Mucosa of descending colon (tissue), 3 donors: ENCODE data around the gene TCERG1. TPM values are rescaled to one million over a fixed set of nuclear protein-coding genes. Genes with fewer than 3 reads are reported as not detected.
A peak's percentile ranks its signal among the peaks of the same experiment; 100 is the strongest.

Experiments used
- ATAC-seq: fragments of 200-7000 bp; cut with Tn5 transposase; one replicate; pipeline ENCODE4 v1.9.1; 2020; ENCODE audit warnings: mild to moderate bottlenecking, moderate library complexity
- DNase-seq, 3 donors: peaks; one replicate each; pipeline ENCODE4 v3.0.0-alpha.2; 2020
- H3K36me3 ChIP-seq: fragments of 200-600 bp; one replicate; pipeline ENCODE4 v1.8.0; 2021; ENCODE audit warnings: low read depth, mild to moderate bottlenecking
- H3K4me1 ChIP-seq: fragments of 200-600 bp; one replicate; pipeline ENCODE4 v1.8.0; 2021; ENCODE audit warnings: low read depth, mild to moderate bottlenecking
- H3K4me3 ChIP-seq: fragments of 200-600 bp; one replicate; pipeline ENCODE4 v1.8.0; 2021; ENCODE audit warnings: mild to moderate bottlenecking
- H3K9me3 ChIP-seq: fragments of 200-600 bp; one replicate; pipeline ENCODE4 v1.8.0; 2021; ENCODE audit warnings: mild to moderate bottlenecking
- intact Hi-C, 2 donors: fragments of 100-400 bp; cut with DNase I in 1 of 2; cut with micrococcal nuclease in 1 of 2; formaldehyde crosslinking; loops; one replicate each; pipeline versions ENCODE4 v1.11.0 to v1.11.1; 2022; cut with DNase I, micrococcal nuclease
- total RNA-seq, 3 donors: library from RNA; stranded (reverse); fragmentation: NEBNext Ultra II Directional in 2 of 3; extraction: Animal tissue kit (Norgen Biotek cat#: 25700) in 2 of 3; gene quantifications; one replicate each; pipeline versions ENCODE4 v1.2.1 to v1.2.4, GENCODE V29; 2021 to 2023
- TF ChIP-seq, protein P1 (sequence below): fragments of 200-600 bp; IDR thresholded peaks from one replicate; pipeline ENCODE4 v1.8.0; 2022; ENCODE audit warnings: antibody characterized with exemption, mild to moderate bottlenecking
- donor health status: DM: no; HTN: no; CAD: no; lungs with moderate emphysema.
- donor health status: DM: no; HTN: no; CAD: no.
- donor health status: DM: no; HTN: yes; CAD: no.

The TCERG1 gene
- total RNA-seq, 3 donors from 2014 or later: 44.3 to 63.8 (median 55.4) TPM

DNA sequence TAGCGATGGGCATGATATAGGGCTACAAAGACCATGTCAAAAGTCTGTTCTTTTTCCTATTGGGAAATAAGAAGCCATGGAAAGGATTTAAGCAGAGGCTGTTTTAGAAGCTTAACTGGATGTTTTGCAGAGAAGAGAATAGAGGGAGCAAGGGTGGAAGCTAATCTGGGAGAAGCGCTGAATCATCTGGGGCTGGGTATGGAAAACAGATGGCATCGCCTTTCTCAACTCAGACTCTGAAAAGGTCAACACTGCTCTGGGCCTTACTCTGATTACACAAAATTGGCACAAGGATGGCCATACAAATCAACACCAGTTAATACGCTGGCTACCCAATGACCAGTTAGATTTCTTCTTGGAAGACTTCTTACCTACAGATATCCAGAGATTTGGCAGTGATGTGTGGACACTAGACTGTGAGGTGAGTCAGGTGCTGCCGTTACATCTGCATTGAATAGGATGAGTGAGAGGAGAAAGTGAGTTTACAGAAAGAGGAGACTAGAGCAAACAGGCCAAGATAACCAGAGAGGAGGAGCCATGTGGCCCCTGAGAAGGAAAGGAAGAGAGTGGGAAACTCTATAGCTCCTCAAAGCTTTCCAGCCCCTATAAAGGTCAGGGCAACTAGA is 6.2 kb upstream of the TCERG1 start:
- ATAC-seq (no peak), DNase-seq (no peak)
- H3K4me3 ChIP-seq: no peak overlapping the region
- no peaks in the 10 kb centered on the region for H3K4me1 ChIP-seq
- TF ChIP-seq, protein P1, sequence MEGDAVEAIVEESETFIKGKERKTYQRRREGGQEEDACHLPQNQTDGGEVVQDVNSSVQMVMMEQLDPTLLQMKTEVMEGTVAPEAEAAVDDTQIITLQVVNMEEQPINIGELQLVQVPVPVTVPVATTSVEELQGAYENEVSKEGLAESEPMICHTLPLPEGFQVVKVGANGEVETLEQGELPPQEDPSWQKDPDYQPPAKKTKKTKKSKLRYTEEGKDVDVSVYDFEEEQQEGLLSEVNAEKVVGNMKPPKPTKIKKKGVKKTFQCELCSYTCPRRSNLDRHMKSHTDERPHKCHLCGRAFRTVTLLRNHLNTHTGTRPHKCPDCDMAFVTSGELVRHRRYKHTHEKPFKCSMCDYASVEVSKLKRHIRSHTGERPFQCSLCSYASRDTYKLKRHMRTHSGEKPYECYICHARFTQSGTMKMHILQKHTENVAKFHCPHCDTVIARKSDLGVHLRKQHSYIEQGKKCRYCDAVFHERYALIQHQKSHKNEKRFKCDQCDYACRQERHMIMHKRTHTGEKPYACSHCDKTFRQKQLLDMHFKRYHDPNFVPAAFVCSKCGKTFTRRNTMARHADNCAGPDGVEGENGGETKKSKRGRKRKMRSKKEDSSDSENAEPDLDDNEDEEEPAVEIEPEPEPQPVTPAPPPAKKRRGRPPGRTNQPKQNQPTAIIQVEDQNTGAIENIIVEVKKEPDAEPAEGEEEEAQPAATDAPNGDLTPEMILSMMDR: no peak
- intact Hi-C loops: no loop called here
- no peaks in the 10 kb centered on the region for H3K9me3 ChIP-seq
- no peaks in the 10 kb centered on the region for H3K36me3 ChIP-seq

DNA sequence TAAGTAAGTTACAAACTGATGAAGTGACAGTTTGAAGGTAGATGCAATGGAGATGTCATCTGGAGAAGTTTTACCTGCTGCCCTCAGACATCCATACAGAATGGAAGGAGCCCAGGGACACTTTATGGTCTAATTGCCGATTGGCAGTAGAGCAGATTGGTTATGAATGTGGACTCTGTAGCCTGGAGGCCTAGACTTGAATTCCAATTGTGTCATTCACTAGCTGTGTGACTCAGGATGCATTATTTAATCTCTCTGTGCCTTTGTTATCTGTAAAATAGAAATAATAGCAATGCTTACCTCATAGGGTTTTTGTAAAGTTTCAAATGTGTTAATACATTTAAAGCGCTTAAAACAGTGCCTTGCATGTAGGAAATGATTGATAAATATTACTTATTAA is 5.2 kb upstream of the TCERG1 start:
- H3K36me3 ChIP-seq: peaks cover 2% of the 10 kb centered on the region
- H3K4me3 ChIP-seq: no peak overlapping the region
- DNase-seq: no peak
- ATAC-seq: no peak
- no peaks in the 10 kb centered on the region for H3K9me3 ChIP-seq
- no peaks in the 10 kb centered on the region for H3K4me1 ChIP-seq
- TF ChIP-seq, protein P1: no peak
- intact Hi-C loops: no loop called here

GRCh38 chr5:146447734-146448380 is 724 bp downstream of the TCERG1 start:
- TF ChIP-seq, protein P1: no peak
- DNase-seq: peak in 1 of 3 donors; percentile 42
- peak; percentile 48 for ATAC-seq
- Histone ChIP-seq H3K4me1 (peaks cover 34% of the 10 kb centered on the region), H3K4me3 (peak overlapping the region; percentile 99), H3K36me3 (peaks cover 4% of the 10 kb centered on the region), H3K9me3 (no peaks in the 10 kb centered on the region)
- intact Hi-C loops: no loop called here

DNA sequence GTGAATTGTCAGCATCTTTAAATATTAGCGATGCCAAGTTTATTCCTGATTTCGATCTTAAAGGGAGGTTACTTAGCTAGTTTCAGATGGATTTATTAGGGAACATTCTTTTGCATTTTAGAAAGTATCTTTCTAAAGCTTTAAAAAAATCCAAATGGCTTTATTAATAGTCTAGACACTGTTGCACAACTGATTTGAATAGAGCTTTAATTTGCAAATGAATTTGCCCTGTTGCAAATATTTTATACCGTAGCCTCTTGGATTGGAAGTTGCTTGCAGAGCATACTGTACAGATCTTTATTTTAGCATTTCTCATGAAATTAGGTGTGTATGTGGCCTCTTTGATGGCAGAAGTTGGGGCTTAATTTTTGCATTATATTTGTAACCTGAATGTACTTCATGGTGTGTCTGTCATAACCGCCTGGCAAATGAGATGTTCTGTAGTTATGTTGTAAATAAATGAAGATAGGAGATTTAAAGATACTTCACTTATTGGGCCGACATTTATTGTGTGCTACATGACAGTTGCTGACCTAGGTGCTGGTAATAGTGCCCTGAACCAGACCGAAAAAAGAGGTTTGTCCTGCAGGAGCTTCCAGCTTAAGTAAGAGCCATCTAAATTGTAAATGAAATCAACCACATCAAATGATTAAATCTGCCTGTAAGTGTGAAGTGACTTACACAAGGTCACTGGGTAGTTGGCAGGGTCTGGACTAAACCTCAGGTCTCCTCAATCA is 1.8 kb downstream of the TCERG1 start:
- no peak overlapping the region for H3K4me3 ChIP-seq
- peaks cover 34% of the 10 kb centered on the region for H3K4me1 ChIP-seq
- DNase-seq: no peak
- ATAC-seq: no peak
- no peaks in the 10 kb centered on the region for H3K9me3 ChIP-seq
- TF ChIP-seq, protein P1: no peak
- peaks cover 4% of the 10 kb centered on the region for H3K36me3 ChIP-seq
- intact Hi-C loops: no loop called here

DNA sequence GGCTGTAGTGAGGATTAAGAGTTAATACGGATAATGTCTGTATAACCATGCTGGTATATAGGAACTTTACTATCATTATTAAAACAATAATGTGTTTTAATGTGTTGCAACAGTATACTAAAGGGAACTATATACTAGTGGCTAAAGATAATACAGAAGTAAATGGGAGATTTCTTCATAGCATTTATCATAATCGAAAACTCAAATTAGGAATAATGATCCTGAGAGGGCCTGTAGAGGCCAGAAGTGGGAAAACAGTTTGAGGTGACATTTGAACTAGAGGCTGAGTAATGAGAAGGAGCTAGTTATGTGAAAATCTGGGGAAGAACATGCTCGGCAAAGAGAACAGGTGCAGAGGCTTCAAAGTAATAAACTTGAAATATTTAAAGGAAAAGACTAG is 2.9 kb downstream of the TCERG1 start:
- peaks cover 4% of the 10 kb centered on the region for H3K36me3 ChIP-seq
- no peak for DNase-seq

More for the DNA sequence above, 2.9 kb downstream of the TCERG1 start:
- peaks cover 34% of the 10 kb centered on the region for H3K4me1 ChIP-seq
- TF ChIP-seq, protein P1: no peak
- H3K4me3 ChIP-seq: no peak overlapping the region
- no peaks in the 10 kb centered on the region for H3K9me3 ChIP-seq
- intact Hi-C loops: no loop called here
- ATAC-seq: no peak
